ENCODE measurements around the gene THEMIS.
"Not testable (repeated sequence)": the region's sequence is repeated elsewhere in the genome, so short reads cannot be mapped to it uniquely, and the experiment has no call there.

The THEMIS gene

GRCh38 chr6:127794405-127794804 is 106.5 kb downstream of the THEMIS start:
- DNase-seq (ENCODE audit: low spot score): no peak

GRCh38 chr6:127793396-127793795 is 107.5 kb downstream of the THEMIS start:
- no peak for DNase-seq (ENCODE audit: low spot score)

- no peak for DNase-seq (ENCODE audit: low spot score)
Observed at GRCh38 chr6:127792616-127793015, 108.2 kb downstream of the THEMIS start.

- DNase-seq (ENCODE audit: low spot score): no peak
Observed at GRCh38 chr6:127791779-127792528, 108.9 kb downstream of the THEMIS start.

GRCh38 chr6:127790571-127790970 is 110.3 kb downstream of the THEMIS start:
- no peak for DNase-seq (ENCODE audit: low spot score)

GRCh38 chr6:127786109-127786508 is 114.7 kb downstream of the THEMIS start:
- no peak for DNase-seq (ENCODE audit: low spot score)

GRCh38 chr6:127784468-127784867 is 116.4 kb downstream of the THEMIS start:
- DNase-seq (ENCODE audit: low spot score): no peak

- not testable (repeated sequence) for DNase-seq (ENCODE audit: low spot score)
Observed at GRCh38 chr6:127781636-127782272, 119.1 kb downstream of the THEMIS start.

- no peak for DNase-seq (ENCODE audit: low spot score)
Observed at GRCh38 chr6:127776320-127776719, 124.5 kb downstream of the THEMIS start.

- DNase-seq (ENCODE audit: low spot score): no peak
Observed at GRCh38 chr6:127775371-127775770, 125.5 kb downstream of the THEMIS start.

- DNase-seq (ENCODE audit: low spot score): no peak
Observed at GRCh38 chr6:127768745-127769144, 132.1 kb downstream of the THEMIS start.

GRCh38 chr6:127768223-127768622 is 132.6 kb downstream of the THEMIS start:
- DNase-seq (ENCODE audit: low spot score): no peak

GRCh38 chr6:127765949-127766348 is 134.9 kb downstream of the THEMIS start:
- no peak for DNase-seq (ENCODE audit: low spot score)

GRCh38 chr6:127762284-127762683 is 138.6 kb downstream of the THEMIS start:
- DNase-seq (ENCODE audit: low spot score): no peak

- no peak for DNase-seq (ENCODE audit: low spot score)
Observed at GRCh38 chr6:127761084-127761483, 139.8 kb downstream of the THEMIS start.

- DNase-seq (ENCODE audit: low spot score): no peak
Observed at GRCh38 chr6:127749095-127749494, 151.8 kb downstream of the THEMIS start.

- DNase-seq (ENCODE audit: low spot score): no peak
Observed at GRCh38 chr6:127748290-127748689, 152.6 kb downstream of the THEMIS start.

- DNase-seq (ENCODE audit: low spot score): no peak
Observed at GRCh38 chr6:127738423-127738822, 162.4 kb downstream of the THEMIS start.

- DNase-seq (ENCODE audit: low spot score): no peak
Observed at GRCh38 chr6:127737768-127738167, 163.1 kb downstream of the THEMIS start.

- DNase-seq (ENCODE audit: low spot score): peak; percentile 67
Observed at GRCh38 chr6:127737009-127737486, 163.8 kb downstream of the THEMIS start.

GRCh38 chr6:127732927-127733326 is 167.9 kb downstream of the THEMIS start:
- no peak for DNase-seq (ENCODE audit: low spot score)

GRCh38 chr6:127727260-127727953 is 173.5 kb downstream of the THEMIS start:
- no peak for DNase-seq (ENCODE audit: low spot score)

- DNase-seq (ENCODE audit: low spot score): no peak
Observed at GRCh38 chr6:127725821-127726220, 175.0 kb downstream of the THEMIS start.
